Stimulated activated CD4-positive, alpha-beta T cell treated with anti-CD3 and anti-CD28 coated beads, Interleukin-1b, Interleukin-23, amount 100 ng/mL, for 1 hour (primary cell): ENCODE data around the gene NOSTRIN.
"Not testable (repeated sequence)": the region's sequence is repeated elsewhere in the genome, so short reads cannot be mapped to it uniquely, and the experiment has no call there.

Source experiments
- DNase-seq, 2 donors: peaks; one replicate each; pipeline ENCODE4 v3.0.0-alpha.2; 2020; ENCODE audit warnings: low read depth in 2 of 2

Gene NOSTRIN

DNA sequence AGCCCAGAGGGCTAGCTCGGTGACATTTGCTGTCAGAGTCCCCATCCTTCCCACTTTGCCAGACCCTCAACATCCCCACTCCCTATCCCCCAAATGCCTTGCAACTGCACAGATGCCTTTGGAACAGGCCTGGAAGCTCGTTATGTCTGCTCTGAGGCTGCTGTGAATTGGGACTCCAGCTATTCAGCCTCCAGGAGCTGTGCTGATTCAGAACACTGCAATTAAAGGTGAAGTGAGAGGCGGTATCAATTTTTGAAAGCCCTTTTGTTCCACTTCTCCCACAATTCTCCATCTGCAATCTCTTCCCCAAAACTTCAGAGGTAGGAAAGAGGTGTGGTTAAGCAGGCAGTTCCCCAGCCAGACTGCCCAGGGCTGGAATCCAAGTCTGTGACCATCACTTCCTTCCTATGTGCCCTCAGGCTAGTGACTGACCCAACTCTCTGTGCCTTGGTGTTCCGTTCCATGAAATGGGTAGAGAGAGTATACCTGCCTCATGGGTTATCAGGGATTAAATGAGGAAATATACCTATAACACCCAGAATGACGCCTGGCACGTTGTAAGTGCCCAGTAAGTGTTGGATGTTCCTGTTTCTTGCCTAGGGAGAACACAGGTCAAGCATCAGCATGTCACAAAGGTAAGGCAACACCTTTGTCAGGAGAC lies 17.5 kb downstream of the NOSTRIN start:
- DNase-seq, result no peak

DNA sequence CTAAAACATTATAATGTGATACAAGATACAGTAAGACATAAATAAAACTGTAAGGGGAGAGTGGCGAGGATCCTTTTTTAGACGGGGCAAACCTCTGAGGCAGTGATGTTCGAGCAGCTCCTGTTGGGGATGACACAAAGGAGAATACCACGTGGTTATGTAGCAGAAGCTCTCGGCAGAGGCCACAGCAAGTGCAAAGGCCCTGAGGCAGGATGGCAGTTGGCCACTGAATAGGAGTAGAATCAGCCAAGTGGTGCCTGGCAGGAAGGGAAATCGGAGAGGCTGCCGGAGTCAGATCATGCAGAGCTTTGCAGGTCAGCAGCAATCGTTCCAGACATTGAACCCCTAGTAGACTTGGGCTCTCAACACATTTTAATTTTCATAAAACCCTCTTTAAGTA lies 19.1 kb downstream of the NOSTRIN start:
- no peak for DNase-seq

DNA sequence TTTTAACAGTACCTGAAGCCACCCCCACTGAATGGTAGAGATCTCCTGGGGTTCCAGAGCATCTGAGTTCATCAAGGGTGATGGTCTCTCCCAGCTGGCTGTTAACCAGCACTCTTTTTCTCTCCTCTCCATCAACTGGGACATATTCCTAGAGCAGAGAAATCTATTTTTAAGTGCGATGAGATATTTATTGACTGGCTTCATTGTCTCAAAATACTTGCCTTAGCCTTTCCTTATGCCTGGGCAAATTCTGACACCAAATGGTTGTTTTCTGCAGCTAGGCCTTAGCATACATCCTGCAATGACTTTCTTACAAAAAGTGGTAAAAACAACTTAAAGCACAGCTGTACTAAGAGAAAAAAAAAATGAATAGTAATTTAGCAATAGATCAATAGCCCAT lies 19.6 kb downstream of the NOSTRIN start:
- DNase-seq, result no peak

DNA sequence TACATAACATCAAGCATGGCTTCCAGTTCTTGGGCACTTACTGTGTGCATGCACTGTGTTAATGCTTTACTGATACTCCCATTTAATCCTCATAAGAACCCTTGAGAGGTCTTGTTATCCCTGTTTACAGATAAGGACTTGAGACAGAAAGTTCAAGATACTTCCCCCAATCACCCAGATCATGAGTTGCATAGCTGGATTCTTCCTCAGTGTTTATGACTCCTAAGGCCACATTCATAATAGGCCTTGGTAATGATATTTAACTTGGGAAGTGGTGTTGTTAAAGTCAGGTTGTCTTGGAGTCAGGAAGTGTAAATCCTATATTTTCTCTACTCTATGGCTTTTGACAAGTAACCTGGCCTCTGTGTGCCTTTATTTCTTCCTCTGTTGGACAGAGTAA lies 22.7 kb downstream of the NOSTRIN start:
- DNase-seq, result no peak

DNA sequence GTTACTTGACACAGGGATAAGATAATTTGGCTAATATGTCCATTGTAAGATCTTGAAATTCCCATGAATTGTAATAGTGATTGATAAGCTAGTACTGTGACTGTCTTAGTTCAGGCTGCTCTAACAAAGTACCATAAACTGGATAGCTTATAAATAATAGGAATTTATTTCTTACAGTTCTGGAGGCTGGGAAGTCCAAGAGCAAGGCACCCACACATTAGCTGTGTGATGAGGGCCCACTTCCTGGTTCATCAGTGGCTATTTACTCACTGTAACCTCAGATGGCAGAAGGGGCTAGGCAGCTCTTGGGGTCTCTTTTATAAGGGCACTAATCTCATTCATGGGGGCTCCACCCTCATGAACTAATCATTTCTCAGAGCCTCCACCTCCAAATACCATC lies 28.5 kb downstream of the NOSTRIN start:
- no peak for DNase-seq

DNA sequence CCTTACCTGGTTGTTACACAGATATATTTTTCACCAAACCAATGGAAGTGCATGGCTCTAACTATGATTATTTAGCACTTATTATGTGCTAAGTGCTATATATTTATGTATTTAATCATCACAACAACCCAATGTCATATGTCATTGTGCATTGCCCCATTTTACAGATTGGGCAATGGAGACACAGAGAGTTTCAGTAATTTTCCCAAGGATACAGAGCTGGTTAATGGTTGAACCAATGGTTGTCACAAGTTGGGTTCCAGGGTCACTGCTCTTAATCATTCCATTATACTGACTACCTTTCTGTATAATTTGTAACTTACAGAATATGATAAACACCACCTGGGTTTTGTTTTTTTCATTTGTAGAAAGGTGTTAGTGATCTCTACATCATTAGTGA lies 29.2 kb downstream of the NOSTRIN start:
- no peak for DNase-seq

DNA sequence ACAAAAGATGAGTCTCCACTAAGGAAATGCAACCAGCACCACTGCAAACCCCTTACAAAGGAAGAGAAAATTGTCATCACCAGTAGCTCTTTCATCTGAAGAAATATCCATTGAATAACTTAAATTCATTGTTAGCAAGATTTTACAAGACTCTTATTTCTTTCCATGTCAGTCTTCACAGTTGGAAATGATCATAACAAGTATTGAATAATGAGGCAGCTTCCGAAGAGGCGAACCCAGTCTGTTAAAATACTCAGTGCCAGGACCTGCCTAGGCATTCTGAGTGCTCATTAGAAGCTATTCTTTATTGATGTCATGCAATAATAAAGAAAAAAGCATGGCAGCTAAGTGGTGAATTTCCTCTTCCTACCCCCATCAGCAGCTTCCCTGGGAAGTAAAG lies 33.5 kb downstream of the NOSTRIN start:
- no peak for DNase-seq

DNA sequence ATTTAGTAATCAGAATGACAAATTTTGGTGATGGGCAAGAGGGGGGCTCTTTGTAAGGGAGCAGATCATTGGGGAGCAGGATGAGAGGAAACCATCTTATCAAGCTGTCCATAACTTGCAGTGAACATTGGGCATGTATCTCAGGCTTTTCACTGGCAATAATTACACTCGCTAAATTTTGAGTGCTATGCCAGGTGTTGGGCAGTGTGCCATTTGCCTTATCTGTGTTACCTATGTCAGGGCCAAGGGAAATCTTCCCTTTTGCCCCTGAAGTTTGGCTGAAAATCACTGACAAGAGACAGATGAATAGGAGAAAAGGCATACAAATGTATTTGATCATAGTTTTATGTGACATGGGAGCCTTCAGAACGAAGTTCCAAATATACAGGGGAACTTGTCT lies 39.0 kb downstream of the NOSTRIN start:
- DNase-seq, result no peak

DNA sequence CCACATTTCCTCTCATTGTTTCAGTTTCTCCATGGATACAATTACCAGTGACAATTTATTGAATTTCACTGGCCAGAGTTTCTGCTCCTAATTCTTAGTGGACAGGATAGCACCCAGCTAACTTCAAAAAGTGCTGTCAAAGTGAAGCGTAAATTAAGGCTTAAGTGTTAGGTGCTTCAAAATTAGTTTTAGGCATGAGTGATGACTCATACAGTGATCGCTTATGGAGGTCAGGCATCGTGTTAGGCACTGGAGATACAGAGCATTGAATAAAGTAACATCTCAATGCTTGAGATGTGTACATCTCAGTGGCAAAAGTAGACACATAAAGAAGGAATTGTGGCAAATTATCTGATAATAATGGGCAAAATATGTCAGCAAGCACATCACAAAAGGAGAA lies 40.8 kb downstream of the NOSTRIN start:
- DNase-seq, result no peak

DNA sequence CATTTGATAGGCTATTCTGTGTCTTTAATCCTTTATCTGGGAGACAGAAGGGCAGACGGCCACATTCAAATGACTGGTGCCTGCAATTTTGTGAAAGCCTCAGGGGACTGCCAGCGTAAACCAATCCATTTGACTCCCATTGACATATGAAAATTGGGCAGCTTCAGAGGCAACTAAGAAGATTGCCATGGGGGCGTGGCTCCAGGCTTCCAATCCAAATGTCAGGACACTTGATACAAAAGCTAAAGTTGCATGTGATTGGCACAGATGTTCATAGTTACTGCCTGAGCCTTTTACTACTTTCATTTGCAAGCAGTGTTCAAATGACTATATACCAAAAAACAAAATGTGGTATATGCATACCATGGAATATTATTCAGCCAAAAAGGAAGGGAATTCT lies 45.8 kb downstream of the NOSTRIN start:
- no peak for DNase-seq

DNA sequence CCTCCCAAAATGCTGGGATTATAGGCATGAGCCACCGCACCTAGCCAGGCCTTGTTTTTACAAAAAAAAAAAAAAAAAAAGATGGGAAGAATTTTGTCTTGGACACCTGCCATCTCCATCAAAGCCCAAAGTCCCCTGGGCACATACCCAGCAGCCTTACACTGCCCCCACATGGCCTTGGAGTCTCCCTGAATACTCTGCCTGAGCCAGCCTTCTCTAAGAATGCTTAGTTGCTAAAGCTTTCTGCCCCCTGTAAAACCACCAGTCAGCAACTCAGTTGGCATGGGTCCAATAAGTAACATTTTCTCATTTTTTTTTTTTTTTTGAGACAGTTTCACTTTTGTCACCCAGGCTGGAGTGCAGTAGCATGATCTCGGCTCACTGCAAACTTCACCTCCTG lies 47.2 kb downstream of the NOSTRIN start:
- DNase-seq, result no peak

DNA sequence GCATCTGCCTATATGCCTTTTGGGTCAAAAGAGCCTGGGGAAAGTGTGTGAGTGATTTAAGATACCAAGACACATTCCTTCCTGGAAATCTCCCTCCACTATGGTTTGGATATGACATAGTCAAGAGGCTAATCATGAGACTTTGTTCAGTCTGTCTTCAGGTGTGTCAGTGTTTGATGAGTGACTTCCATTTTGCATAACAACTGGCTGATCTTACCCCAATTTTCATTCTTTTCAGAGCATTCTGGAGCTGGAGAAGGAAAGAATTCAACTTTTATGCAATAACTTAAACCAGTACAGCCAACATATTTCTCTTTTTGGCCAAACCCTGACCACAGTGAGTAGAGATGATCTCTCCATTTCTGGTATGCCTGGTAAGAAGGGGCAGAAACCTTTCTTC lies 48.4 kb downstream of the NOSTRIN start:
- DNase-seq, result no peak

DNA sequence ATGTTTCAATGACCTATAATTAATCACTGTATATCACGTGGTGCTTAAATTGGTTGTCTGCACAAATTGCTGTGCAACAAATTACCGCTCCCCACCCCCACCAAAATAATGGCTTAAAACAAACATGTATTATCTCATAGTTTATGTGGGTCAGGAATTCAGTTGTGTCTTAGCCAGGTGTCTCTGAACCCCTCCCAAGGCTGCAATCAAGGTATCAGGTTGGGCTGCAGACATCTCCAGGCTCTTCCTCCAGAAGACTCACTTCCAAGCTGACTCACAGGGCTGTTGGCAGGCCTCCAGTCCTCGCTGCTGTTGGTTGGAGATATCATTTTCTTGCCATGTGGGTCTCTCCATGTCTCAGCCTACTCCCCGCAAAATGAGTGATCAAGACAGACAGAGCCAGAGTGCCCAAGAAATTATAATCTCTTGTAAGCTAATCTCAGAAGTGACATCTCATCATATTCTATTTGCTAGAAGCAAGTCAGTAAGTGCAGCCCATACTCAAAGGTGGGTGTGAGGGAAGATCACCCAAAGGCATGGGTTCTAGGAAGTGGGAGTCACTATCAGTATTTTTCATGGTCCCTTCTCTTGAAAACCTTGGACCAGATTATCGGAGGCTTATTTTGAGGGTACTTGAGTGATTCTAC lies 49.4 kb downstream of the NOSTRIN start:
- no peak for DNase-seq

DNA sequence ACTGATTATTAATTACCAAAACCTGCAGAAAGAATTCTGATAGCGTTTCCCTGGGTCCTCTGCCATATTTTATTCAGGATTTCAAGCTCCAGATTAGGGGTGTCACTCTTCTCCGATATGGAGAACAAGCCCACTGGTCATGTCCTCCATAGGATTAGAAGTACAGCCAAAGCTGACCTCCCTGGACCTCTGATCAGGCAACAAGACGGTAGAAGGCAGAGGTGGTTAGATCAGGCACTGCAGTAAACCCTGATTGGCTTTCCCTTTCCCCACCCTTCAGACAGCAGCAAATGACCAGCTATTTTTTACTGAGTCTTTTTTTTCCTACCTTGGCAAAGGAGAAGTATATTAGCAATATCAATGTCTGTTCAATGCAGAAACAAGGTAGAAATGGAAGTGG lies 50.0 kb downstream of the NOSTRIN start:
- DNase-seq, result no peak

DNA sequence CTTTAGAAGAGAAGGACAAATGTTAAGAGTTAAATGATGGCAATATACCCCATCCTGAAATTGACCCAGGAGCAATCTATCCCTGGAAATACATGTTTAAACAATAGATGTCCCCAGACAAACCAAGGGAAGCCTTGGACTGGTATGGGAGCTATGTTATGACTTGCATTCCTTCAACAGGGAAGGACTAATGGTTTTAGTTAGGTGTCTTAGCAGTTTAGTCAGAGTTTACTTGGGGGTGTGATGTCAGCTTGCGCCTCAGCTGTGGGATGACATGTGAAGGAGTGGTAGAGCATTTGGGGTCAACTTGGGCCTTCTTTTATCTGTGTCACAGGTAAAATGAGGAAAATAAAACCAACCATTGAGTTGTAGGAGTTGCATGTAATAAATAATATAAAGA lies 51.0 kb downstream of the NOSTRIN start:
- no peak for DNase-seq

DNA sequence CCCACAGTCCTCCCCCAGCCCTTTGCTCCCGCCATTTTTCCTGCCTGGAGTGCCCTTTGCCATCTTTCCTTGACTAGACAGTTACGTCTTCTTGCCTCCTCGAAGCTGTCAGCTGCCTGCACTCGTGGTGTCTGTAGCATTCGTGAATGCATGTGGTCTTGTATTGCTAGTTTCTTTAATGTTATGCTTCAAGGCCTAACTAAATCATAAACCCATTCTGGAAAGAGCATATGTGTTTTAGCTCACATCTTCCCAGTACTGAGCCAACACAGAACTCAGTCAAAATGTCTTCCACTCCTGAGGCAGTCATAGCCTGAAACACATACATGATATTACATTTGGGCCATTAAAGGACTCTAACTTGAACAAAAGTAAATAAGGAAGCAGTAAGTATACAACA lies 52.2 kb downstream of the NOSTRIN start:
- no peak for DNase-seq

DNA sequence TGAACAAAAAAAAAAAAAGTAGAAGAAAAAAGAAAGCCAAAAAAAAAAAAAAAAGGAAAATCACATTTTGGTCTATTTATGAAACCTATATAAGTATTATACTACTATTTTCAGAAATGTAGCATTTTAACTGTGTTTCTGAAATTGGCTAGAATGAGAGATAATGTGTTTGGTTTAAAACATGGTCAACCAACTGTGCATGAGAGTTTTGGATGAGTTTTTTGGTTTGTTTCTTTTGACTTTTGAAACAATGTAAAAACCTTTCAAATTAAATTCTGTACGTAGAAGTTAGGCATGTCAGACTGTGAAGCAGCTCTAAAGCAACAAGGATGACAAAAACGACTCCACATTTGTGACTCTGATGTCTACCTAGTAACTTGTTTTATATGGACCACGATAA lies 53.2 kb downstream of the NOSTRIN start:
- no peak for DNase-seq

DNA sequence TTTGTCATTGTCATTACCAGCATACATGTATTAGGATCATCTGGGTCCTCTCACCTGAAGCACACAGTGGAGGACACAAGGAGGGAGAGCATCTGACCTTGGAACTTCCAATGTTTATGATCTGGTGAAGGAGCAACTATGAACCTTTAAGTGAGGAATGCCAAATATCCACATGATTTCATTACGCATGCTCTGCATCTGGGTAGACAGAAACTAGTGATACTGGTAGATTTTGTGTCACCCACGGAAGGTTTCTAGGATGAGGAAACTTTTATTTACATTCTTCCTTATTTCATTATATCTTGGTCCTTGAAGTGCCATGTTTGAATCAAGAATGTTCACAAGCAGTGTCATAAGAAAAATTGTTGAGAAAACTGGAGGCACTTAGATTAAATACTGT lies 55.7 kb downstream of the NOSTRIN start:
- no peak for DNase-seq

DNA sequence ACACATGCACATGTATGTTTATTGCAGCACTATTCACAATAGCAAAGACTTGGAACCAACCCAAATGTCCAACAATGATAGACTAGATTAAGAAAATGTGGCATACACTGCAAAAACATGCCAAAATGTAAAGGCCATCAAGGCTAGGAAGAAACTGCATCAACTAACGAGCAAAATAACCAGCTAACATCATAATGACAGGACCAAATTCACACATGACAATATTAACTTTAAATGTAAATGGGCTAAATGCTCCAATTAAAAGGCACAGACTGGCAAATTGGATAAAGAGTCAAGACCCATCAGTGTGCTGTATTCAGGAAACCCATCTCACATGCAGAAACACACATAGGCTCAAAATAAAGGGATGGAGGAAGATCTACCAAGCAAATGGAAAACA lies 64.7 kb downstream of the NOSTRIN start:
- DNase-seq, result not testable (repeated sequence)

DNA sequence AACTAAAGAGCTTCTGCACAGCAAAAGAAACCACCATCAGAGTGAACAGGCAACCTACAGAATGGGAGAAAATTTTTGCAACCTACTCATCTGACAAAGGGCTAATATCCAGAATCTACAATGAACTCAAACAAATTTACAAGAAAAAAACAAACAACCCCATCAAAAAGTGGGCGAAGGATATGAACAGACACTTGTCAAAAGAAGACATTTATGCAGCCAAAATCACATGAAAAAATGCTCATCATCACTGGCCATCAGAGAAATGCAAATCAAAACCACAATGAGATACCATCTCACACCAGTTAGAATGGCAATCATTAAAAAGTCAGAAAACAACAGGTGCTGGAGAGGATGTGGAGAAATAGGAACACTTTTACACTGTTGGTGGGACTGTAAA lies 67.9 kb downstream of the NOSTRIN start:
- DNase-seq, result not testable (repeated sequence)

DNA sequence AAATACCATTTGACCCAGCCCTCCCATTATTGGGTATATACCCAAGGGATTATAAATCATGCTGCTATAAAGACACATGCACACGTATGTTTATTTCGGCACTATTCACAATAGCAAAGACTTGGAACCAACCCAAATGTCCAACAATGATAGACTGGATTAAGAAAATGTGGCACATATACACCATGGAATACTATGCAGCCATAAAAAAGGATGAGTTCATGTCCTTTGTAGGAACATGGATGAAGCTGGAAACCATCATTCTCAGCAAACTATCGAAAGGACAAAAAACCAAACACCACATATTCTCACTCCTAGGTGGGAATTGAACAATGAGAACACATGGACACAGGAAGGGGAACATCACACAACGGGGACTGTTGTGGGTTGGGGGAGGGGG lies 68.4 kb downstream of the NOSTRIN start:
- not testable (repeated sequence) for DNase-seq

DNA sequence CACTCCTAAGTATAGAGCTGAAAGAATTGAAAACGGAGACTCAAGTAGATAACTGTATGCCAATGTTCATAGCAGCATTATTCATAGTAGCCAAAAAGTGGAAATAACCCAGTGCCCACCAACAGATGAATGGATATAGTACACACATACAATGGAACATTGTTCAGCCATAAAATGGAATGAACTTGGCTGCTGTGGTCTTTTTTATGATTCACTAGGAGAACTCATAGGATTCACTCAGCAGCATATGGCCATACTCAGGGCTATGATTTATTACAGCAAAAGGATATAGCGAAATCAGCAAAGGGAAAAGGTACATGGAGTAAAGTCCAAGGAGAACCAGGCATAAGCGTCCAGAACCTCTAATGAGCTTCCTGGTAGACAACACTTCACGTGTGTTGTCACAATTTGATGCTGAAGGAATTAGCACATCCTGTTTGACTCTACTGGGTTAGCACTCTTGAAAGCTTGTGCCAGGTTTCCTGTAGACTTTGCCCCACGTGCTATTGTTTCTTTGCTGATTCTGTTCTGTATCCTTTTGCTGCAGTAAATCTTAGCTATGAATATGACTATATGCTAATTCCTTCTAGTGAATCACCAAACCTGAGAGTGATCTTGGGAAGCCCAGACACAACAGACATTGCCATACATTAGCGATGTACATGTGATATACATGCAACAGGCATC lies 72.1 kb downstream of the NOSTRIN start:
- no peak for DNase-seq

DNA sequence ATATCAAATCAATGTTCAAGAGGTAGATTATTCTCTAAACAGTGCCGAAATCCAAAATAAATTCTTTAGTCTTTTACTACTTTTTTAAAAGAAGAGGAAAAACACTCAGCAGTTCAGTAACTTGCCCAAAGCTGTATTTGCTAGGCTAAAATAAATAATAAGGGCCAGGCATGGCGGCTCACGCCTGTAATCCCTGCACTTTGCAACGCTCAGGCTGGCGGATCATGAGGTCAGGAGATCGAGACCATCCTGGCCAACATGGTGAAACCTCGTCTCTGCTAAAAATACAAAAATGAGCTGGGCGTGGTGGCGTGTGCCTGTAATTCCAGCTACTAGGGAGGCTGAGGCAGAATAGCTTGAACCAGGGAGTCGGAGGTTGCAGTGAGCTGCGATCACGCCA lies 79.7 kb downstream of the NOSTRIN start:
- not testable (repeated sequence) for DNase-seq
